ENCODE data around the gene TASP1.

TASP1 gene

GRCh38 chr20:13342469-13343242 lies 296.1 kb downstream of the TASP1 start:
- no peak for DNase-seq (ENCODE audit: low read depth)

GRCh38 chr20:13341737-13342393 lies 296.9 kb downstream of the TASP1 start:
- DNase-seq (ENCODE audit: low read depth) = no peak

GRCh38 chr20:13340088-13340487 lies 298.6 kb downstream of the TASP1 start:
- no peak for DNase-seq (ENCODE audit: low read depth)
